ENCODE results near the gene TEKT3.

The TEKT3 gene

DNA sequence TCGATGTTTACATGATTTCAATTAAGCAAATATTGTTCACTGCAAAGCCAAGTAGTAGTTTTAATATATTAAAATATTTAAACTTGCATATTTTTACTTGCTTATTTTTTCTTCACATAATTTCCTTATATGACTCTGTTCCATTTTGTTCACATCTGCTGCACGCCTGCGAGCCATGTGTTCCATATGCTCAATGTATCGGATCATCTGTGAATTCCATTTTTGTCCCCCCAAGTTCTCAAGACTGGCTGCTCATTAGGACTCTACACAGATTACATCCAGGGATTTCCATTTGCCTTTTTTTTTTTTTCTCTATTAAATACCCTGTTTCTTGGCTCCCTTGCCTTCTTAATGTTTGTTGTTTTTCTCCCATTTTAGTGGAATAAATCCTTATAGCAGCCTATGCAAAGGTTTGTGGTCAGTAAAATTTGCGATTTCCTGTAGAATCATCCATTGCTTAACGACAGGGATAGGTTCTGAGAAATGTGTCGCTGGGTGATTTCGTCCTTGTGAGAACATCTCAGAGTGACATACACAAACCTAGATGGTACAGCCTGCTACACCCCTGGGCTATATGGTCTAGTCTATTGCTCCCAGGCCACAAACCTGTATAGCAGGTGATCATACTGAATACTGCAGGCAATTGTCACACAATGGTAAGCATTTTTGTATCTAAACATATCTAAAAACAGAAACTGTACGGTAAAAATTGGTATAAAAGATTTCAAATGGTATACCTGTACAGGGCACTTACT lies 30.2 kb upstream of the TEKT3 start:
- TF ChIP-seq, protein P1, sequence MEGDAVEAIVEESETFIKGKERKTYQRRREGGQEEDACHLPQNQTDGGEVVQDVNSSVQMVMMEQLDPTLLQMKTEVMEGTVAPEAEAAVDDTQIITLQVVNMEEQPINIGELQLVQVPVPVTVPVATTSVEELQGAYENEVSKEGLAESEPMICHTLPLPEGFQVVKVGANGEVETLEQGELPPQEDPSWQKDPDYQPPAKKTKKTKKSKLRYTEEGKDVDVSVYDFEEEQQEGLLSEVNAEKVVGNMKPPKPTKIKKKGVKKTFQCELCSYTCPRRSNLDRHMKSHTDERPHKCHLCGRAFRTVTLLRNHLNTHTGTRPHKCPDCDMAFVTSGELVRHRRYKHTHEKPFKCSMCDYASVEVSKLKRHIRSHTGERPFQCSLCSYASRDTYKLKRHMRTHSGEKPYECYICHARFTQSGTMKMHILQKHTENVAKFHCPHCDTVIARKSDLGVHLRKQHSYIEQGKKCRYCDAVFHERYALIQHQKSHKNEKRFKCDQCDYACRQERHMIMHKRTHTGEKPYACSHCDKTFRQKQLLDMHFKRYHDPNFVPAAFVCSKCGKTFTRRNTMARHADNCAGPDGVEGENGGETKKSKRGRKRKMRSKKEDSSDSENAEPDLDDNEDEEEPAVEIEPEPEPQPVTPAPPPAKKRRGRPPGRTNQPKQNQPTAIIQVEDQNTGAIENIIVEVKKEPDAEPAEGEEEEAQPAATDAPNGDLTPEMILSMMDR (conservative IDR thresholded peaks at IDR 0.05; ENCODE audit: control insufficient read depth, insufficient read depth, low read depth, low read length), result no peak
- no peak for DNase-seq (ENCODE audit: low read depth)
- no peak overlapping the region for H3K4me3 ChIP-seq (ENCODE audit: control insufficient read depth, low read depth, low read length)

DNA sequence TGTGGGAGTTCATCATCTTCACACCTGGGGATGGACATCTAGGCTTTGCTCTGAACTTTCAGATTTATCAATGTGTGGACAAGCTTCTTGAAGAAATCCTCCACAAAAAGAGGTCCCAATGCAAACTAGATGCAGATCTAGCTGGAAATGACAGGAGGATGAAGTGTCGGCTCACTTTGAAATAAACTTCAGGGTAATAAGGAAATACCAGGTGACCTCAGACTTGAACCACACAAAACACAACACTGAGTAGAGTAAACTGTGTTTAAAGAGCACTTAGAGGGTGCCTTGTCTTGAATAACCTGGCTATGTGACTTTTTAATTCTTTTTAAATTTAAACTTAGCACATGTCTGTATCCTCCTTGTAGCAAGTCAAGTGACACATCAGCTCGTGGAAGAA lies 27.2 kb upstream of the TEKT3 start:
- no peak overlapping the region for H3K4me3 ChIP-seq (ENCODE audit: control insufficient read depth, low read depth, low read length)
- no peak for DNase-seq (ENCODE audit: low read depth)
- TF ChIP-seq, protein P1 (conservative IDR thresholded peaks at IDR 0.05; ENCODE audit: control insufficient read depth, insufficient read depth, low read depth, low read length), result no peak

DNA sequence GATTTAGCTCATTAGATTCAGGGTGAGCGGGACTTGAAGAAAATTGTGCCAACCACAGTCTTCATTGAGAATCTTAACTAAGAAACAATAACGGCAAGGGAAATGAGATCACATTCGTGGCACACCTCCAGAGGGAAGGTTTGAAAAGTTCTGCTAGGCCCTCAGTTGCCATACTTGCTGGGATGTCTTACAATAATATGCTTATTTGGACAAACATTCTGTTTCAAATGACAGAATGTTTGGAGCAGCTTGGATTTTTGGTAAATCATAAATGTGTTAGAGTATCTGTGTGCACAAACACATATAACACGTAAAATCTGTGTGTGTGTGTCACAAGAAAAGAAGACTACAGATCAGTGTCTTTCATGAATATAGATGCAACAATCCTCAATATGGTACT lies 24.6 kb upstream of the TEKT3 start:
- TF ChIP-seq, protein P1 (conservative IDR thresholded peaks at IDR 0.05; ENCODE audit: control insufficient read depth, insufficient read depth, low read depth, low read length), result no peak
- no peak overlapping the region for H3K4me3 ChIP-seq (ENCODE audit: control insufficient read depth, low read depth, low read length)
- no peak for DNase-seq (ENCODE audit: low read depth)

GRCh38 chr17:15364615-15365014 lies 23.2 kb upstream of the TEKT3 start:
- peak; percentile 25 for DNase-seq (ENCODE audit: low read depth)
- TF ChIP-seq, protein P1 (conservative IDR thresholded peaks at IDR 0.05; ENCODE audit: control insufficient read depth, insufficient read depth, low read depth, low read length), result no peak
- no peak overlapping the region for H3K4me3 ChIP-seq (ENCODE audit: control insufficient read depth, low read depth, low read length)

DNA sequence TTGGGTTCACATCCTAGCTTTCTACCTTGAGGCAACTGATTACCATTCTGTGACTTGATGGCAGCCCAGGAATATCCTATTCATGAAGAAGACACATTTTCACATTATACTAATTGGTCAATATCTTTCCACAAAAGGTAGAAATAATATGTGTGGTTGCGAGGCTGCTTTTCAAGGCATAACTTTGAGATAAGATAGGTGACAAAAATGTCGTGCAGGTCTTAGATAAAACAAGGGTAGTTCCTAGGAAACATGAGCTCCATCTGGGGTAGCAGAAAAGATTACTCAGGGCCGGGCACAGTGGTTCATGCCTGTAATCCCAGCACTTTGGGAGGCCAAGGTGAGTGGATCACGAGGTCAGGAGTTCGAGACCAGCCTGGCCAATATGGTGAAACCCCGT lies 22.3 kb upstream of the TEKT3 start:
- DNase-seq (ENCODE audit: low read depth), result no peak
- TF ChIP-seq, protein P1 (conservative IDR thresholded peaks at IDR 0.05; ENCODE audit: control insufficient read depth, insufficient read depth, low read depth, low read length), result no peak
- H3K4me3 ChIP-seq (ENCODE audit: control insufficient read depth, low read depth, low read length), result no peak overlapping the region

GRCh38 chr17:15361592-15361991 lies 20.2 kb upstream of the TEKT3 start:
- no peak for DNase-seq (ENCODE audit: low read depth)
- TF ChIP-seq, protein P1 (conservative IDR thresholded peaks at IDR 0.05; ENCODE audit: control insufficient read depth, insufficient read depth, low read depth, low read length), result no peak
- H3K4me3 ChIP-seq (ENCODE audit: control insufficient read depth, low read depth, low read length), result no peak overlapping the region

All from fibroblast of mammary gland (primary cell).